Measurements from ENCODE around the gene SLC26A8. TPM values are rescaled to one million over a fixed set of nuclear protein-coding genes. Genes with fewer than 3 reads are reported as not detected.

SLC26A8 gene
- total RNA-seq, 1 experiment from 2014 or later, result 0.09 TPM

- Mint-ChIP-seq H3K27me3 (ENCODE audit: low read depth) (no peaks in the 10 kb centered on the region), H3K9me3 (no peaks in the 10 kb centered on the region), H3K36me3 (ENCODE audit: insufficient read depth in 1 of 3, low read depth in 3 of 3) (peaks cover 0 to 8% (median 0%) of the 10 kb centered on the region in 3 experiments; a peak in 2 of 7 replicates), H3K27ac (no peak overlapping the region), H3K4me1 (peaks cover 6 to 13% of the 10 kb centered on the region in 2 experiments), H3K4me3 (no peak overlapping the region)
- Histone ChIP-seq H3K56ac (ENCODE audit: insufficient read length, low read depth, low read length) (no peak overlapping the region), H3K4me2 (ENCODE audit: insufficient read depth, insufficient read length, low read length) (no peak overlapping the region), H2BK12ac (ENCODE audit: insufficient read length, low read depth, low read length) (no peak overlapping the region), H3K14ac (ENCODE audit: insufficient read depth, low read length) (no peak overlapping the region), H3K27me3 (ENCODE audit: insufficient read depth, low read length) (no peaks in the 10 kb centered on the region), H3K27ac (ENCODE audit: insufficient read length, low read depth, low read length) (no peak overlapping the region), H2BK120ac (ENCODE audit: low read depth, low read length, poor library complexity, severe bottlenecking) (no peak overlapping the region), H3K79me1 (ENCODE audit: insufficient read depth, low read depth, low read length, poor library complexity, severe bottlenecking) (no peaks in the 10 kb centered on the region), H2BK15ac (ENCODE audit: low read depth, low read length) (no peak overlapping the region), H2BK20ac (ENCODE audit: low read depth, low read length, poor library complexity, severe bottlenecking) (no peak overlapping the region), H4K20me1 (ENCODE audit: control insufficient read depth, insufficient read depth, insufficient read length) (no peaks in the 10 kb centered on the region), H4K91ac (ENCODE audit: insufficient read length, low read depth, low read length) (no peak overlapping the region), H3K4me1 (ENCODE audit: insufficient read depth, low read length) (no peaks in the 10 kb centered on the region), H3K23me2 (ENCODE audit: insufficient read length, low read depth, low read length, poor library complexity, severe bottlenecking) (no peaks in the 10 kb centered on the region), H2AK5ac (ENCODE audit: insufficient read length, low read length) (no peak overlapping the region), H3T11ph (ENCODE audit: low read length) (no peak overlapping the region), H4K8ac (replicated peaks; ENCODE audit: insufficient read length, low read depth, low read length) (no peak overlapping the region), H3K18ac (ENCODE audit: insufficient read length, low read depth, low read length) (no peak overlapping the region), H4K5ac (ENCODE audit: insufficient read length, low read depth, low read length) (no peak overlapping the region), H3K9ac (ENCODE audit: extremely low read depth, insufficient read length, low read length) (no peak overlapping the region), H3K23ac (ENCODE audit: insufficient read length, low read depth, low read length) (no peak overlapping the region), H2AFZ (ENCODE audit: low read length) (no peak overlapping the region), H3K4ac (ENCODE audit: low read depth, low read length) (no peak overlapping the region), H3K79me2 (ENCODE audit: insufficient read depth, low read length) (no peaks in the 10 kb centered on the region), H2BK5ac (ENCODE audit: insufficient read length, low read length) (no peak overlapping the region), H3K9me3 (ENCODE audit: control insufficient read depth, low read depth, low read length) (no peaks in the 10 kb centered on the region)
- no peak for DNase-seq
- TF ChIP-seq CTCF (conservative IDR thresholded peaks at IDR 0.05), result no peak
Measured at GRCh38 chr6:36065916-36066315, 41.5 kb upstream of the SLC26A8 start.
